ENCODE data around the gene STAT1.

- TF ChIP-seq CTCF (IDR thresholded peaks at IDR 0.05), result no peak
- TF ChIP-seq EP300 (IDR thresholded peaks at IDR 0.05), result no peak
- TF ChIP-seq POLR2AphosphoS5 (IDR thresholded peaks at IDR 0.05), result peak; percentile 41 to 61
Measured at GRCh38 chr2:190979906-190980629, 33.9 kb downstream of the STAT1 start.
